DMS53 treated with DMSO at 0.1 percent for 48 hours (cell line): ENCODE results near the gene CC2D2A.
A peak's percentile ranks its signal among the peaks of the same experiment; 100 is the strongest.

Source experiments
- DNase-seq: peaks from one replicate; lab custom pipeline; 2025; ENCODE audit not compliant: unreplicated experiment; lab: John Stamatoyannopoulos, UW

Gene CC2D2A

GRCh38 chr4:15636818-15637217 is 167.1 kb downstream of the CC2D2A start:
- DNase-seq, result peak; percentile 76

DNA sequence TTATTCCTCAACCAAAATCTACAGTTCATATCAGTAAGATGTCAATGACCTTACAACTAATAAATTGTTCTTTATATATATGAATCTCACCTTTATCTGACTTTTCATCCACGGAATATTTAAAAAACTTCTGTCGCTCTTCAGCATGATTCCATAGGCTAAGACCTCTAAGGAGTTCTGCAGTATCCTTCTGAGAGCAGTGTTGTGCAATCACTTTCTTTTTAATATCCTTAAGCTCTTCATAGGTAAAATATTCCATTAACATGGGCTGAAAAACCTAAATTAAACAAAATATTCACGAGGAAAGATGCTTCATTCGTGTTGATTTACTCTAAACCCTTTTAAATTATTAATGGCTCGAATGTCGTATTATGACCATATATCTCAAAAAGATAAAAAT is 168.7 kb downstream of the CC2D2A start:
- DNase-seq, result no peak

- no peak for DNase-seq
These were observed 178.9 kb downstream of the CC2D2A start for GRCh38 chr4:15648600-15648999.

DNA sequence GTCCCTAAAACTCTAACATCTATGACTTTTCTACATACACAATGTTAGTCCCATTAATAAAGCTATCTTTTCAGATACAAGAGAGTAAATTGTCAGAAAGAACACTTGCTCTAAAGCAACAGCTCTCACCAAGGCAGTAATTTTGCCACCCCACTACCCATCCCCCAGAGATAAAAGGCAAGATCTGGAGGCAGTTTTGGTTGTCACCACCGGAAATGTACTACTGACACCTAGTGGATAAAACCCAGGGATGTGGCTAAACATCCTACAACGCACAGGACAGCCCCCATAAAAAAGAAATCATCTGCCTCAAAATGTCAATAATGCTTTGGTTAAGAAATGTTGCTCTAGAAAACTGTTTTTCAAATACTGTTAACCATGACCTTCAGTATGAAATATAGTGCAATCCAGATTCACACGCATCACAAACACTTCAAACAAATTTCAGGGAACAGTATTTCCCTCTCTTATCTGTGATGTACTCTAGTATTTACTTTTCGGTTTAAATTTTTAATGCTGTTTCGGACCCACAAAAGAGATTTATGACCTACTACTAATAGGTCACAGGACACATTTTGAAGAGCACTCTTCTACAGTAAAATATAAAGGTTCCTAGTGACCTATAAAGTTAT is 180.3 kb downstream of the CC2D2A start:
- DNase-seq, result peak; percentile 51
